Activated CD4-positive, alpha-beta T cell treated with anti-CD3 and anti-CD28 coated beads for 36 hours (primary cell): Measurements from ENCODE around the gene MRPL57. TPM values are rescaled to one million over a fixed set of nuclear protein-coding genes. Genes with fewer than 3 reads are reported as not detected.
A peak's percentile ranks its signal among the peaks of the same experiment; 100 is the strongest.
"Not testable (repeated sequence)": the region's sequence is repeated elsewhere in the genome, so short reads cannot be mapped to it uniquely, and the experiment has no call there.

Experiments used
- ATAC-seq: fragments of 200-7000 bp; cut with Tn5 transposase; one replicate; pipeline ENCODE4 v1.10.0; 2021; ENCODE audit warnings: mild to moderate bottlenecking, moderate library complexity
- CTCF ChIA-PET: fragments of 350-600 bp; sonication (Branson Sonifier 250); formaldehyde crosslinking; loops from one replicate; lab custom pipeline; 2021; ENCODE audit warnings: antibody characterized with exemption; lab: Charles Lee
- POLR2A ChIA-PET: fragments of 350-600 bp; sonication (Branson Sonifier 250); formaldehyde crosslinking; loops from one replicate; lab custom pipeline; 2021; ENCODE audit warnings: antibody characterized with exemption, inconsistent platforms; lab: Charles Lee
- DNase-seq: peaks from one replicate; pipeline ENCODE4 v3.0.0-alpha.2; 2020
- H3K27ac Mint-ChIP-seq: one replicate; pipeline ENCODE4 v1.8.0; 2021; ENCODE audit warnings: mixed read lengths
- H3K27me3 Mint-ChIP-seq: one replicate; pipeline ENCODE4 v1.8.0; 2021; ENCODE audit warnings: mixed read lengths
- H3K36me3 Mint-ChIP-seq: one replicate; pipeline ENCODE4 v1.8.0; 2021; ENCODE audit warnings: low read depth, mixed read lengths
- H3K4me1 Mint-ChIP-seq: one replicate; pipeline ENCODE4 v1.8.0; 2021; ENCODE audit warnings: mixed read lengths
- H3K4me3 Mint-ChIP-seq: one replicate; pipeline ENCODE4 v1.8.0; 2021; ENCODE audit warnings: mild to moderate bottlenecking, moderate library complexity, mixed read lengths
- H3K9me3 Mint-ChIP-seq: one replicate; pipeline ENCODE4 v1.8.0; 2021; ENCODE audit warnings: low read depth, mixed read lengths
- intact Hi-C, 2 experiments: fragments of 100-400 bp; cut with DNase I in 1 of 2; cut with micrococcal nuclease in 1 of 2; formaldehyde crosslinking; loops; one replicate each; pipeline versions ENCODE4 v1.14.2 to v1.15.1; 2022 to 2024; cut with DNase I, micrococcal nuclease
- total RNA-seq, 2 experiments: library from RNA; stranded (reverse); gene quantifications; one replicate each; pipeline ENCODE4 v1.2.3, GENCODE V29; 2021

Gene MRPL57
- total RNA-seq, 2 experiments from 2014 or later = 18.6 to 23.0 TPM

GRCh38 chr13:21148557-21149258 lies 27.8 kb upstream of the MRPL57 start:
- no peak overlapping the region for H3K4me3 Mint-ChIP-seq
- peak overlapping the region; percentile 16 for H3K27ac Mint-ChIP-seq
- no peak for DNase-seq
- ChIA-PET POLR2A (interaction anchor here (0.6 kb wide), 1 partner anchor 227 kb away, joined by 3 read pairs; no protein-coding TSS in a partner anchor), CTCF (interaction anchor here (0.6 to 1.4 kb wide), 5 partner anchors 13 to 329 kb away, joined by 3 to 7 read pairs (median 4); no protein-coding TSS in a partner anchor)
- no peaks in the 10 kb centered on the region for H3K27me3 Mint-ChIP-seq
- ATAC-seq = no peak
- intact Hi-C loops = no loop called here
- H3K36me3 Mint-ChIP-seq = peaks cover 23% of the 10 kb centered on the region
- H3K9me3 Mint-ChIP-seq = no peaks in the 10 kb centered on the region
- H3K4me1 Mint-ChIP-seq = peaks cover 19% of the 10 kb centered on the region

GRCh38 chr13:21149568-21149967 lies 26.9 kb upstream of the MRPL57 start:
- Mint-ChIP-seq H3K4me3 (no peak overlapping the region), H3K27ac (peak overlapping the region; percentile 21), H3K9me3 (no peaks in the 10 kb centered on the region), H3K36me3 (peaks cover 19% of the 10 kb centered on the region), H3K4me1 (peaks cover 15% of the 10 kb centered on the region), H3K27me3 (no peaks in the 10 kb centered on the region)
- ChIA-PET POLR2A (interaction anchor here (0.6 kb wide), 1 partner anchor 128 kb away, joined by 3 read pairs; no protein-coding TSS in a partner anchor), CTCF (interaction anchor here (0.6 to 1.4 kb wide), 7 partner anchors 12 to 961 kb away, joined by 3 to 7 read pairs (median 4); no protein-coding TSS in a partner anchor)
- peak; percentile 34 for ATAC-seq
- DNase-seq = no peak
- intact Hi-C loops = no loop called here

GRCh38 chr13:21150013-21150412 lies 26.4 kb upstream of the MRPL57 start:
- no peak for ATAC-seq
- no peak for DNase-seq
- H3K27me3 Mint-ChIP-seq = no peaks in the 10 kb centered on the region
- H3K36me3 Mint-ChIP-seq = peaks cover 21% of the 10 kb centered on the region
- H3K4me3 Mint-ChIP-seq = no peak overlapping the region
- no peaks in the 10 kb centered on the region for H3K9me3 Mint-ChIP-seq
- no peak overlapping the region for H3K27ac Mint-ChIP-seq
- H3K4me1 Mint-ChIP-seq = peaks cover 12% of the 10 kb centered on the region
- intact Hi-C loops = no loop called here
- POLR2A ChIA-PET = interaction anchor here (0.6 kb wide), 1 partner anchor 129 kb away, joined by 3 read pairs; no protein-coding TSS in a partner anchor
- CTCF ChIA-PET = interaction anchor here (0.7 to 1.4 kb wide), 6 partner anchors 11 to 1477 kb away, joined by 3 to 7 read pairs (median 4); no protein-coding TSS in a partner anchor

GRCh38 chr13:21152251-21152899 lies 24.1 kb upstream of the MRPL57 start:
- intact Hi-C loops = no loop called here
- Mint-ChIP-seq H3K36me3 (peaks cover 17% of the 10 kb centered on the region), H3K9me3 (no peaks in the 10 kb centered on the region), H3K27me3 (no peaks in the 10 kb centered on the region), H3K4me1 (peaks cover 12% of the 10 kb centered on the region), H3K27ac (no peak overlapping the region), H3K4me3 (no peak overlapping the region)
- ATAC-seq (no peak), DNase-seq (no peak)
- ChIA-PET POLR2A (no interaction called here), CTCF (no interaction called here)

GRCh38 chr13:21164631-21165030 lies 11.8 kb upstream of the MRPL57 start:
- no peaks in the 10 kb centered on the region for H3K9me3 Mint-ChIP-seq
- DNase-seq = no peak
- ChIA-PET CTCF (no interaction called here), POLR2A (no interaction called here)
- no peak overlapping the region for H3K27ac Mint-ChIP-seq
- H3K4me3 Mint-ChIP-seq = no peak overlapping the region
- peaks cover 29% of the 10 kb centered on the region for H3K36me3 Mint-ChIP-seq
- ATAC-seq = no peak
- intact Hi-C loops = no loop called here
- H3K27me3 Mint-ChIP-seq = no peaks in the 10 kb centered on the region
- no peaks in the 10 kb centered on the region for H3K4me1 Mint-ChIP-seq

GRCh38 chr13:21165606-21166005 lies 10.9 kb upstream of the MRPL57 start:
- ATAC-seq, DNase-seq, POLR2A ChIA-PET, intact Hi-C loops, H3K9me3 Mint-ChIP-seq, H3K4me1 Mint-ChIP-seq, H3K4me3 Mint-ChIP-seq, H3K27me3 Mint-ChIP-seq, H3K27ac Mint-ChIP-seq: not testable (repeated sequence)
- CTCF ChIA-PET = interaction anchor here (0.5 to 1.2 kb wide), 4 partner anchors 10 to 280 kb away, joined by 3 to 5 read pairs (median 3); no protein-coding TSS in a partner anchor
- H3K36me3 Mint-ChIP-seq = peaks cover 27% of the 10 kb centered on the region

GRCh38 chr13:21171420-21171819 lies 5.0 kb upstream of the MRPL57 start:
- Mint-ChIP-seq H3K36me3 (peaks cover 32% of the 10 kb centered on the region), H3K27me3 (no peaks in the 10 kb centered on the region), H3K4me3 (no peak overlapping the region), H3K27ac (no peak overlapping the region), H3K4me1 (peaks cover 9% of the 10 kb centered on the region), H3K9me3 (no peaks in the 10 kb centered on the region)
- POLR2A ChIA-PET = no interaction called here
- DNase-seq (no peak), ATAC-seq (no peak)
- intact Hi-C loops = loop anchor here (10.0 kb wide), 2 partner anchors 303 to 467 kb away; partner anchors contain the start of gene IL17D (in 1 of the 2)
- CTCF ChIA-PET = interaction anchor here (0.5 to 0.7 kb wide), 2 partner anchors 236 to 240 kb away, joined by 3 to 4 read pairs; no protein-coding TSS in a partner anchor

GRCh38 chr13:21173767-21174166 lies 2.7 kb upstream of the MRPL57 start:
- H3K27ac Mint-ChIP-seq, H3K4me3 Mint-ChIP-seq, H3K9me3 Mint-ChIP-seq, POLR2A ChIA-PET, DNase-seq, H3K27me3 Mint-ChIP-seq, ATAC-seq: not testable (repeated sequence)
- CTCF ChIA-PET = interaction anchor here (0.6 kb wide), 1 partner anchor 55 kb away, joined by 3 read pairs; no protein-coding TSS in a partner anchor
- intact Hi-C loops = loop anchor here (10.0 kb wide), 2 partner anchors 301 to 469 kb away; partner anchors contain the start of gene IL17D (in 1 of the 2)
- Mint-ChIP-seq H3K4me1 (peaks cover 20% of the 10 kb centered on the region), H3K36me3 (peaks cover 39% of the 10 kb centered on the region)

- H3K4me1 Mint-ChIP-seq = peaks cover 20% of the 10 kb centered on the region
- H3K4me3 Mint-ChIP-seq = peak overlapping the region; percentile 98
- no peaks in the 10 kb centered on the region for H3K27me3 Mint-ChIP-seq
- H3K27ac Mint-ChIP-seq = peak overlapping the region; percentile 97
- CTCF ChIA-PET = interaction anchor here (1.0 to 2.4 kb wide), 4 partner anchors 8 to 302 kb away, joined by 3 to 15 read pairs (median 6); no protein-coding TSS in a partner anchor
- POLR2A ChIA-PET = interaction anchor here (0.6 to 1.7 kb wide), 11 partner anchors 29 to 402 kb away, joined by 3 to 10 read pairs (median 3); partner anchors contain the start of gene EEF1AKMT1
- no peaks in the 10 kb centered on the region for H3K9me3 Mint-ChIP-seq
- ATAC-seq = no peak
- intact Hi-C loops = loop anchor here (1.0 to 10.0 kb wide), 14 partner anchors 65 to 471 kb away; partner anchors contain the start of genes EEF1AKMT1 (in 1 of the 2), IL17D (in 1 of the 2), XPO4 (in 1 of the 2) and ZDHHC20 (in 1 of the 2)
- H3K36me3 Mint-ChIP-seq = peaks cover 30% of the 10 kb centered on the region
- DNase-seq = no peak
These were observed 723 bp upstream of the MRPL57 start for GRCh38 chr13:21175656-21176214.

- intact Hi-C loops = loop anchor here (1.0 to 10.0 kb wide), 14 partner anchors 66 to 472 kb away; partner anchors contain the start of genes EEF1AKMT1 (in 1 of the 2), IL17D (in 1 of the 2), XPO4 (in 1 of the 2) and ZDHHC20 (in 1 of the 2)
- peaks cover 21% of the 10 kb centered on the region for H3K36me3 Mint-ChIP-seq
- ATAC-seq = peak; percentile 34
- peak overlapping the region; percentile 98 for H3K4me3 Mint-ChIP-seq
- H3K9me3 Mint-ChIP-seq = no peaks in the 10 kb centered on the region
- ChIA-PET POLR2A (interaction anchor here (0.9 to 1.7 kb wide), 7 partner anchors 31 to 427 kb away, joined by 3 to 8 read pairs (median 4); partner anchors contain the start of genes EEF1AKMT1 and MICU2), CTCF (interaction anchor here (1.0 to 2.4 kb wide), 7 partner anchors 8 to 300 kb away, joined by 3 to 15 read pairs (median 4); no protein-coding TSS in a partner anchor)
- DNase-seq = no peak
- H3K27me3 Mint-ChIP-seq = no peaks in the 10 kb centered on the region
- H3K4me1 Mint-ChIP-seq = peaks cover 20% of the 10 kb centered on the region
- peak overlapping the region; percentile 97 for H3K27ac Mint-ChIP-seq
These were observed 475 bp downstream of the MRPL57 start for GRCh38 chr13:21176982-21177284.
